GM12878 (cell line): ENCODE measurements around the gene WDFY3. TPM values are rescaled to one million over a fixed set of nuclear protein-coding genes. Genes with fewer than 3 reads are reported as not detected.
"Not testable (repeated sequence)": the region's sequence is repeated elsewhere in the genome, so short reads cannot be mapped to it uniquely, and the experiment has no call there.

Experiments
- ATAC-seq: fragments of 200-7000 bp; cut with Tn5 transposase; 3 replicates; pipeline ENCODE4 v1.9.1; 2020; ENCODE audit warnings: mild to moderate bottlenecking, moderate library complexity
- BruUV-seq: library from RNA; stranded (reverse); fragments of 400-500 nt; replicated peaks from 2 replicates; lab custom pipeline; 2021; lab: Mats Ljungman, UMichigan
- CTCF ChIA-PET: fragments of 300-600 bp; sonication (Branson Sonifier 250); formaldehyde crosslinking; extraction: SDS; loops from one replicate; lab custom pipeline; 2021; ENCODE audit warnings: inconsistent platforms; lab: Yijun Ruan, JAX
- POLR2A ChIA-PET: fragments of 350-600 bp; formaldehyde crosslinking; extraction: SDS; loops from one replicate; lab custom pipeline; 2021; ENCODE audit warnings: inconsistent platforms; lab: Charles Lee
- RAD21 ChIA-PET: fragments of 300-600 bp; sonication (Branson Sonifier 250); formaldehyde crosslinking; loops from one replicate; lab custom pipeline; 2023; ENCODE audit warnings: antibody characterized with exemption; ENCODE audit not compliant: unreplicated experiment; lab: Charles Lee
- SMC1A ChIA-PET: fragments of 300-600 bp; sonication (Branson Sonifier 250); formaldehyde crosslinking; loops from one replicate; lab custom pipeline; 2023; ENCODE audit not compliant: unreplicated experiment, uncharacterized antibody; lab: Charles Lee
- DNase-seq: peaks from one replicate; pipeline ENCODE4 v3.0.0-alpha.2; 2011; ENCODE audit warnings: low read depth, low spot score
- FAIRE-seq: peaks from 3 replicates; lab custom pipeline; 2011; peaks lifted over from hg19 to GRCh38; lab: Jason Lieb, UNC
- H2AFZ ChIP-seq: 2 replicates; pipeline ENCODE4 v1.6.0; 2011; ENCODE audit warnings: low read depth, low read length, control low read depth; ENCODE audit not compliant: control insufficient read depth
- H3K27ac ChIP-seq: 2 replicates; pipeline ENCODE4 v1.5.1; 2011; ENCODE audit warnings: control low read depth; ENCODE audit not compliant: control insufficient read depth, insufficient read depth
- H3K27me3 ChIP-seq, 2 experiments: replicated peaks in 1 of 2; 2 replicates each; pipeline versions ENCODE4 v1.6.0 to v1.6.1; 2011; ENCODE audit warnings: low read length in 1 of 2; ENCODE audit not compliant: control insufficient read depth in 2 of 2, insufficient read depth in 2 of 2
- H3K36me3 ChIP-seq, 2 experiments: 2 replicates each; pipeline ENCODE4 v1.5.1; 2011; ENCODE audit warnings: low read length in 1 of 2; ENCODE audit not compliant: control insufficient read depth in 2 of 2, insufficient read depth in 2 of 2
- H3K4me1 ChIP-seq: 2 replicates; pipeline ENCODE4 v1.6.1; 2011; ENCODE audit warnings: mild to moderate bottlenecking, low read length, moderate library complexity, mixed read lengths; ENCODE audit not compliant: control insufficient read depth, insufficient read depth
- H3K4me2 ChIP-seq: 2 replicates; pipeline ENCODE4 v1.6.0; 2011; ENCODE audit warnings: control low read depth; ENCODE audit not compliant: control insufficient read depth, insufficient read depth
- H3K4me3 ChIP-seq: fragments of 200-600 bp; sonication (generic); 2 replicates; pipeline ENCODE4 v1.5.1; 2016
- H3K79me2 ChIP-seq: 2 replicates; pipeline ENCODE4 v1.6.0; 2011; ENCODE audit warnings: low read length; ENCODE audit not compliant: control insufficient read depth, insufficient read depth
- H3K9ac ChIP-seq: 2 replicates; pipeline ENCODE4 v1.8.0; 2011; ENCODE audit warnings: low read length, control low read depth, mixed read lengths; ENCODE audit not compliant: control insufficient read depth, insufficient read depth
- H3K9me3 ChIP-seq: replicated peaks from 3 replicates; pipeline ENCODE4 v1.5.1; 2011; ENCODE audit warnings: mild to moderate bottlenecking, low read length; ENCODE audit not compliant: control insufficient read depth, insufficient read depth
- H4K20me1 ChIP-seq: 2 replicates; pipeline ENCODE4 v1.6.0; 2011; ENCODE audit not compliant: control insufficient read depth, insufficient read depth
- CBX3 ChIP-seq: fragments of 200-600 bp; sonication (generic); IDR thresholded peaks from 2 replicates; pipeline ENCODE4 v1.6.1; 2016; ENCODE audit warnings: low read depth, borderline replicate concordance
- RCOR1 ChIP-seq: conservative IDR thresholded peaks from 2 replicates; pipeline ENCODE4 v1.6.1; 2012; ENCODE audit warnings: low read depth, low read length, improper control_type of control experiment
- WGBS: methylation state at CpG from one replicate; pipeline ENCODE4 v1.1.6; 2016; ENCODE audit warnings: low lambda C conversion rate; ENCODE audit not compliant: insufficient replicate concordance, insufficient coverage; ENCODE audit errors: missing lambda C conversion rate; 5-methylcytosine and 5-hydroxymethylcytosine counted together
- in situ Hi-C: fragments of 300-500 bp; cut with MboI; formaldehyde crosslinking; loops from 9 replicates; pipeline ENCODE4 v1.14.3; 2018; ENCODE audit warnings: mixed read lengths
- intact Hi-C: fragments of 100-400 bp; cut with micrococcal nuclease; formaldehyde crosslinking; loops from one replicate; pipeline ENCODE4 v1.14.2; 2022; ENCODE audit not compliant: unreplicated experiment
- polyA plus RNA-seq, 11 experiments: library from polyadenylated mRNA; depleted of rRNA in 4 of 11; unstranded in 6 of 11; stranded (reverse) in 5 of 11; fragments of >200 nt; fragmentation: Nextera tagmentation in 4 of 11; fragmentation: Illumina TruSeq in 1 of 11; extraction: Ambion mirVana in 4 of 11; extraction: Trizol in 1 of 11; gene quantifications; 1 replicate in 1 of 11; 2 replicates in 10 of 11; pipeline versions ENCODE4 v1.2.1 to v1.2.3, GENCODE V29; 2011 to 2016; ENCODE audit warnings: inconsistent platforms in 2 of 11, missing spikeins in 2 of 11, low read depth in 1 of 11
- total RNA-seq, 4 experiments: library from RNA; depleted of rRNA in 3 of 4; stranded (reverse); fragments of >200 nt in 3 of 4; fragmentation: Illumina TruSeq in 1 of 4; extraction: Trizol in 1 of 4; gene quantifications; 2 replicates each; pipeline versions ENCODE4 v1.2.1 to v1.2.3, GENCODE V29; 2013 to 2021

The WDFY3 gene
- total and polyA plus RNA-seq, 10 of the 15 experiments (the other 5 are each of a cell fraction or from before 2014, with no cell fraction given) = 0.01 to 0.23 (median 0.12) TPM; not detected in 2

DNA sequence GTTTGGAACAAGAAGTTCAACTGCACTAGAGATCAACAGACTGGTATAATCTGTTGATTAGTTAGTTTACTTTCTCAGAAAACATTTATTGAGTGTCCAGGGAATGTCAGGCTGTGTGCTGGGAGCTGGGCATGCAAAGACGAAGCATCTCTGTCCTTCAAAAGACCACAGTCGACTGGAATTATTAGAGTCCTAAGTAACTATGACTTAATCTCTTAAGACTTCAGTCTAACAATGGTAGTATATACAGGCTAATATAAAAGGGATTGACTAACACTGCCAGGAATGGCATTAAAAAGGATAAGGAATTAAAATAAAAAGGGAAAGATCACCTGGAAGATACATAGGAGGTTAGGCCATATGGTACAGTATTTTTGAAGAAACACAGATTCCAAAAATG is 128.7 kb downstream of the WDFY3 start:
- ATAC-seq = no peak
- H3K79me2 ChIP-seq = no peaks in the 10 kb centered on the region
- H2AFZ ChIP-seq = no peak overlapping the region
- no peak overlapping the region for H3K27ac ChIP-seq
- H3K4me2 ChIP-seq = no peak overlapping the region
- ChIA-PET SMC1A (no interaction called here), POLR2A (no interaction called here), CTCF (no interaction called here), RAD21 (no interaction called here)
- H3K36me3 ChIP-seq = no peaks in the 10 kb centered on the region
- no peaks in the 10 kb centered on the region for H4K20me1 ChIP-seq
- H3K4me1 ChIP-seq = no peaks in the 10 kb centered on the region
- TF ChIP-seq CBX3 = no peak
- TF ChIP-seq RCOR1 = no peak
- 2% methylated on average over 2 of the region's 2 CpGs for WGBS
- H3K4me3 ChIP-seq = no peak overlapping the region
- H3K9me3 ChIP-seq = no peaks in the 10 kb centered on the region
- H3K27me3 ChIP-seq = no peaks in the 10 kb centered on the region
- DNase-seq = no peak
- in situ Hi-C loops = no loop called here
- BruUV-seq = no TSS peak
- no peak overlapping the region for H3K9ac ChIP-seq
- no peak for FAIRE-seq
- intact Hi-C loops = no loop called here

GRCh38 chr4:84829633-84830032 is 136.9 kb downstream of the WDFY3 start:
- H3K9me3 ChIP-seq, H3K27ac ChIP-seq, in situ Hi-C loops, BruUV-seq, H3K36me3 ChIP-seq, H3K4me3 ChIP-seq, POLR2A ChIA-PET, H4K20me1 ChIP-seq, CTCF ChIA-PET, H3K4me1 ChIP-seq, FAIRE-seq, ATAC-seq, H3K27me3 ChIP-seq, H3K79me2 ChIP-seq, DNase-seq, RAD21 ChIA-PET, intact Hi-C loops, H2AFZ ChIP-seq, H3K9ac ChIP-seq, H3K4me2 ChIP-seq: not testable (repeated sequence)
- SMC1A ChIA-PET = interaction anchor here (1.2 kb wide), 1 partner anchor 49 kb away, joined by 3 read pairs; no protein-coding TSS in a partner anchor
- WGBS = 31% methylated on average over 6 of the region's 6 CpGs
